HCT116 (cell line): ENCODE measurements around the gene PRR16. TPM values are rescaled to one million over a fixed set of nuclear protein-coding genes. Genes with fewer than 3 reads are reported as not detected.

Experiments used
- ATAC-seq: fragments of 200-7000 bp; cut with Tn5 transposase; 2 replicates; pipeline ENCODE4 v1.9.1; 2020; ENCODE audit warnings: mild to moderate bottlenecking, moderate library complexity
- BruUV-seq: library from RNA; stranded (reverse); fragments of 400-500 nt; replicated peaks from 2 replicates; lab custom pipeline; 2021; lab: Mats Ljungman, UMichigan
- CTCF ChIA-PET: fragments of 300-600 bp; sonication (Branson Sonifier 250); formaldehyde crosslinking; loops from one replicate; lab custom pipeline; 2021; ENCODE audit warnings: antibody characterized with exemption; lab: Charles Lee
- POLR2A ChIA-PET: fragments of 300-600, 350-600 bp; sonication (Branson Sonifier 250); formaldehyde crosslinking; loops from one replicate; lab custom pipeline; 2021; ENCODE audit warnings: antibody characterized with exemption; lab: Charles Lee
- RAD21 ChIA-PET, 2 experiments: fragments of 300-600 bp; sonication (Branson Sonifier 250); formaldehyde crosslinking; loops; one replicate each; lab custom pipeline; 2023; ENCODE audit warnings: low total read pairs in 2 of 2; ENCODE audit not compliant: uncharacterized antibody in 2 of 2, unreplicated experiment in 2 of 2, low non-redundant PET in 1 of 2; lab: Charles Lee
- DNase-seq: peaks from one replicate; pipeline ENCODE4 v3.0.0-alpha.2; 2010; ENCODE audit warnings: low read depth, low spot score
- H2AFZ ChIP-seq: fragments of 200-600 bp; shearing (Covaris generic), sonication (generic); 2 replicates; pipeline ENCODE4 v1.6.1; 2017; ENCODE audit warnings: low read depth, mixed run types, mixed read lengths, antibody characterized with exemption, low read length; ENCODE audit not compliant: poor library complexity, severe bottlenecking
- H3K27ac ChIP-seq: 2 replicates; pipeline ENCODE4 v1.5.1; 2012; ENCODE audit warnings: low read depth, low read length
- H3K27me3 ChIP-seq: fragments of 200-600 bp; sonication (generic); 2 replicates; pipeline ENCODE4 v1.6.1; 2016; ENCODE audit warnings: mixed run types, low read length, mixed read lengths; ENCODE audit not compliant: insufficient read depth
- H3K36me3 ChIP-seq, 2 experiments: fragments of 200-500 bp in 1 of 2; fragments of 200-600 bp in 1 of 2; sonication (Bioruptor generic) in 1 of 2; sonication (generic) in 1 of 2; 2 replicates each; pipeline versions ENCODE4 v1.5.1 to v1.6.1; 2014 to 2016; ENCODE audit warnings: low read length in 2 of 2, inconsistent platforms in 1 of 2, mixed read lengths in 1 of 2, mixed run types in 1 of 2; ENCODE audit not compliant: insufficient read depth in 2 of 2, control insufficient read depth in 1 of 2
- H3K4me1 ChIP-seq, 2 experiments: fragments of 200-600 bp in 1 of 2; sonication (generic) in 1 of 2; 2 replicates each; pipeline versions ENCODE4 v1.5.1 to v1.6.1; 2012 to 2017; ENCODE audit warnings: low read length in 2 of 2, inconsistent platforms in 1 of 2, mild to moderate bottlenecking in 1 of 2, mixed read lengths in 1 of 2, mixed run types in 1 of 2, moderate library complexity in 1 of 2; ENCODE audit not compliant: insufficient read depth in 2 of 2, control insufficient read depth in 1 of 2
- H3K4me2 ChIP-seq: fragments of 200-600 bp; sonication (generic); 2 replicates; pipeline ENCODE4 v1.6.1; 2017; ENCODE audit warnings: mixed run types, low read length, mixed read lengths
- H3K4me3 ChIP-seq, 2 experiments: fragments of 200-600 bp in 1 of 2; sonication (generic) in 1 of 2; replicated peaks in 1 of 2; 2 replicates each; pipeline ENCODE4 v1.5.1; 2011 to 2016; ENCODE audit warnings: low read length in 2 of 2, control low read depth in 1 of 2, low read depth in 1 of 2, mild to moderate bottlenecking in 1 of 2, mixed read lengths in 1 of 2, mixed run types in 1 of 2
- H3K79me2 ChIP-seq: fragments of 200-600 bp; sonication (generic); 2 replicates; pipeline ENCODE4 v1.6.1; 2017; ENCODE audit warnings: mild to moderate bottlenecking, mixed run types, low read length, moderate library complexity, mixed read lengths; ENCODE audit not compliant: insufficient read depth
- H3K9ac ChIP-seq: fragments of 200-600 bp; sonication (generic); 2 replicates; pipeline ENCODE4 v1.6.1; 2016; ENCODE audit warnings: low read length, mixed read lengths
- H3K9me2 ChIP-seq: fragments of 200-600 bp; sonication (generic), shearing (Covaris generic); 2 replicates; pipeline ENCODE4 v1.6.1; 2017; ENCODE audit warnings: mixed run types, mild to moderate bottlenecking, moderate library complexity; ENCODE audit not compliant: insufficient read depth
- H3K9me3 ChIP-seq, 2 experiments: fragments of 200-500 bp in 1 of 2; fragments of 200-600 bp in 1 of 2; sonication (Bioruptor generic) in 1 of 2; sonication (generic) in 1 of 2; 2 replicates each; pipeline ENCODE4 v1.6.1; 2014 to 2017; ENCODE audit warnings: low read length in 2 of 2, mixed read lengths in 2 of 2, inconsistent platforms in 1 of 2, low read depth in 1 of 2, mild to moderate bottlenecking in 1 of 2, mixed run types in 1 of 2, moderate library complexity in 1 of 2; ENCODE audit not compliant: control insufficient read depth in 1 of 2, insufficient read depth in 1 of 2
- H4K20me1 ChIP-seq: fragments of 200-600 bp; sonication (generic), shearing (Covaris generic); 2 replicates; pipeline ENCODE4 v1.6.1; 2017; ENCODE audit warnings: mixed run types, mild to moderate bottlenecking, moderate library complexity; ENCODE audit not compliant: insufficient read depth
- CBX3 ChIP-seq: IDR thresholded peaks from 2 replicates; pipeline ENCODE4 v1.6.1; 2012; ENCODE audit warnings: low read depth
- CTCF ChIP-seq, 3 experiments: fragments of 200-600 bp in 1 of 3; sonication (generic) in 1 of 3; IDR thresholded peaks in 2 of 3; conservative IDR thresholded peaks in 1 of 3; 2 replicates each; pipeline ENCODE4 v1.5.1; 2012 to 2017; ENCODE audit warnings: low read depth in 2 of 3, low read length in 2 of 3, antibody characterized with exemption in 1 of 3, borderline replicate concordance in 1 of 3, control low read depth in 1 of 3, mild to moderate bottlenecking in 1 of 3, mixed read lengths in 1 of 3, mixed run types in 1 of 3, moderate library complexity in 1 of 3; ENCODE audit not compliant: insufficient read depth in 1 of 3
- FOSL1 ChIP-seq: IDR thresholded peaks from 2 replicates; pipeline ENCODE4 v1.6.1; 2012; ENCODE audit warnings: low read depth
- SIN3A ChIP-seq: IDR thresholded peaks from 2 replicates; pipeline ENCODE4 v1.6.1; 2012; ENCODE audit warnings: low read depth
- SP1 ChIP-seq: IDR thresholded peaks from 2 replicates; pipeline ENCODE4 v1.6.1; 2012; ENCODE audit warnings: low read depth
- TCF7L2 ChIP-seq: IDR thresholded peaks from 2 replicates; pipeline ENCODE4 v1.7.0; 2011; ENCODE audit warnings: borderline replicate concordance, inconsistent platforms; ENCODE audit not compliant: insufficient read depth, insufficient read length; ENCODE audit errors: extremely low read depth
- ZNF274 ChIP-seq: fragments of 200-500 bp; sonication (Bioruptor generic); IDR thresholded peaks from 2 replicates; pipeline ENCODE4 v1.6.1; 2014; ENCODE audit warnings: mild to moderate bottlenecking, low read depth, low read length, inconsistent platforms
- intact Hi-C: fragments of 100-400 bp; cut with micrococcal nuclease; formaldehyde crosslinking; loops from 2 replicates; pipeline ENCODE4 v1.10.0; 2022
- total RNA-seq: library from RNA; stranded (reverse); gene quantifications from one replicate; pipeline ENCODE4 v1.2.1, GENCODE V29; 2021; ENCODE audit not compliant: unreplicated experiment

PRR16 gene
- total RNA-seq, 1 experiment from 2014 or later: 0.42 TPM

- no peak overlapping the region for H3K4me2 ChIP-seq
- no peak overlapping the region for H3K9ac ChIP-seq
- ATAC-seq (no peak), DNase-seq (no peak)
- ChIA-PET POLR2A (no interaction called here), RAD21 (no interaction called here), CTCF (no interaction called here)
- H3K4me1 ChIP-seq: no peaks in the 10 kb centered on the region
- H3K4me3 ChIP-seq: no peak overlapping the region
- no TSS peak for BruUV-seq
- TF ChIP-seq SIN3A (no peak), TCF7L2 (no peak), ZNF274 (no peak), CTCF (IDR thresholded peaks at IDR 0.05 in 2 of 3, conservative IDR thresholded peaks at IDR 0.05 in 1 of 3; ENCODE audit: borderline replicate concordance in 1 of 3, insufficient read depth in 1 of 3, low read depth in 2 of 3, low read length in 2 of 3) (no peak), CBX3 (no peak), SP1 (no peak), FOSL1 (no peak)
- no peak overlapping the region for H2AFZ ChIP-seq
- H3K9me2 ChIP-seq: no peaks in the 10 kb centered on the region
- no peak overlapping the region for H3K27ac ChIP-seq
- no peaks in the 10 kb centered on the region for H3K27me3 ChIP-seq
- no peaks in the 10 kb centered on the region for H3K79me2 ChIP-seq
- intact Hi-C loops: no loop called here
- H4K20me1 ChIP-seq: no peaks in the 10 kb centered on the region
- no peaks in the 10 kb centered on the region for H3K9me3 ChIP-seq
- no peaks in the 10 kb centered on the region for H3K36me3 ChIP-seq
Measured at GRCh38 chr5:120512068-120512467, 48.0 kb downstream of the PRR16 start.
